Upper lobe of left lung (tissue), 4 donors: ENCODE measurements around the gene SERINC3.

Source experiments
- EP300 ChIP-seq, 4 donors: sonication (generic); formaldehyde crosslinking; IDR thresholded peaks; one replicate each; pipeline ENCODE4 v1.5.1; 2017; ENCODE audit warnings: antibody characterized with exemption in 4 of 4, control low read depth in 2 of 4
- POLR2A ChIP-seq, 4 donors: fragments of 450-650 bp; IDR thresholded peaks; one replicate each; pipeline ENCODE4 v1.5.1; 2016 to 2017; ENCODE audit warnings: antibody characterized with exemption in 4 of 4, mild to moderate bottlenecking in 2 of 4
- TF ChIP-seq, protein P1 (sequence below), 6 experiments: fragments of 450-650 bp in 4 of 6; fragments of 200-600 bp in 2 of 6; sonication (generic) in 2 of 6; IDR thresholded peaks; one replicate each; pipeline ENCODE4 v1.5.1; 2016 to 2019; ENCODE audit warnings: antibody characterized with exemption in 6 of 6

DNA sequence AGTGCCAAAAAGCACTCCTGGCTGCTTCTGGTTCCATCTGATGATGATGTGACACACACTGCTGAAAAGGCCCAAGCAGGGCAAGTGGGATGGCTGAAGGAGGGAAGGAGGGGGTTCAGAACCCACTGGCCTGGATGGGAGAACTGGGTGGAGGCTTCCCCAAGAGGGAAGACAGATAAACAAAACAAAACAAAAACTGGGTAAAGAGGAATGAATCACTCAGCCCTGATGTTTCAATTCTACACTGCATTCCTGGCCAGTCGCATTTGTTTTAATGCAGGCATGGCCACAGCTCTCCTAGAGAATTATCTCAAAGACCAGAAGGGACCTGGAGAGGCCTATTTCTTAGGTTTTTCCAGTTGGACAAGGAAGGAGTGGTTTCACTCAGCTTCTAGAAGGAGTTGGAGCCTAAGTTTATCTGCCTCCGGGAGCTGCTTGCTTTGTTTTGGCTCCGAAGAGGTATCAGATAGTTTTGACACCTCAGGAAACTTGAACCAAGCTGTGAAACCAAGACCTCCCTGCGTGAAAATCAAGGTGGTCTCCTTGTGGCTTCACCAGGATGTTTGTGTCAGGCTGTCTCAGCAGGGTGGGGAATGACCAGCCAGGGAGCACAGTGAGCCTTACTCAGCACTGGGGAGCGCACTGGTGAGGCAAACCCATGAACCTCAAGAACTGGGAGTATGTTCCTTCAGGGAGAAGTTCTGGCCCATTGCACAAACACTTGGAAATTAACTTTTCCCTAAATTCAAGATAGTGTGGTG lies 30.1 kb downstream of the SERINC3 start:
- TF ChIP-seq, protein P1, sequence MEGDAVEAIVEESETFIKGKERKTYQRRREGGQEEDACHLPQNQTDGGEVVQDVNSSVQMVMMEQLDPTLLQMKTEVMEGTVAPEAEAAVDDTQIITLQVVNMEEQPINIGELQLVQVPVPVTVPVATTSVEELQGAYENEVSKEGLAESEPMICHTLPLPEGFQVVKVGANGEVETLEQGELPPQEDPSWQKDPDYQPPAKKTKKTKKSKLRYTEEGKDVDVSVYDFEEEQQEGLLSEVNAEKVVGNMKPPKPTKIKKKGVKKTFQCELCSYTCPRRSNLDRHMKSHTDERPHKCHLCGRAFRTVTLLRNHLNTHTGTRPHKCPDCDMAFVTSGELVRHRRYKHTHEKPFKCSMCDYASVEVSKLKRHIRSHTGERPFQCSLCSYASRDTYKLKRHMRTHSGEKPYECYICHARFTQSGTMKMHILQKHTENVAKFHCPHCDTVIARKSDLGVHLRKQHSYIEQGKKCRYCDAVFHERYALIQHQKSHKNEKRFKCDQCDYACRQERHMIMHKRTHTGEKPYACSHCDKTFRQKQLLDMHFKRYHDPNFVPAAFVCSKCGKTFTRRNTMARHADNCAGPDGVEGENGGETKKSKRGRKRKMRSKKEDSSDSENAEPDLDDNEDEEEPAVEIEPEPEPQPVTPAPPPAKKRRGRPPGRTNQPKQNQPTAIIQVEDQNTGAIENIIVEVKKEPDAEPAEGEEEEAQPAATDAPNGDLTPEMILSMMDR (IDR thresholded peaks at IDR 0.05): no peak
- no peak for TF ChIP-seq POLR2A (IDR thresholded peaks at IDR 0.05)
- TF ChIP-seq EP300 (IDR thresholded peaks at IDR 0.05): no peak
